Measurements from ENCODE around the gene LRRC4C. TPM values are rescaled to one million over a fixed set of nuclear protein-coding genes. Genes with fewer than 3 reads are reported as not detected.
A peak's percentile ranks its signal among the peaks of the same experiment; 100 is the strongest.

The LRRC4C gene
- total RNA-seq, 1 donor from 2014 or later, result 5.5 TPM

- Mint-ChIP-seq H3K27ac (ENCODE audit: unreplicated experiment) (no peak overlapping the region), H3K9me3 (peaks cover 4% of the 10 kb centered on the region), H3K4me1 (no peaks in the 10 kb centered on the region), H3K4me3 (no peak overlapping the region), H3K27me3 (ENCODE audit: low read depth) (no peaks in the 10 kb centered on the region), H3K36me3 (ENCODE audit: low read depth) (no peaks in the 10 kb centered on the region)
- no peak for DNase-seq (ENCODE audit: low read depth, low spot score)
- TF ChIP-seq, protein P1, sequence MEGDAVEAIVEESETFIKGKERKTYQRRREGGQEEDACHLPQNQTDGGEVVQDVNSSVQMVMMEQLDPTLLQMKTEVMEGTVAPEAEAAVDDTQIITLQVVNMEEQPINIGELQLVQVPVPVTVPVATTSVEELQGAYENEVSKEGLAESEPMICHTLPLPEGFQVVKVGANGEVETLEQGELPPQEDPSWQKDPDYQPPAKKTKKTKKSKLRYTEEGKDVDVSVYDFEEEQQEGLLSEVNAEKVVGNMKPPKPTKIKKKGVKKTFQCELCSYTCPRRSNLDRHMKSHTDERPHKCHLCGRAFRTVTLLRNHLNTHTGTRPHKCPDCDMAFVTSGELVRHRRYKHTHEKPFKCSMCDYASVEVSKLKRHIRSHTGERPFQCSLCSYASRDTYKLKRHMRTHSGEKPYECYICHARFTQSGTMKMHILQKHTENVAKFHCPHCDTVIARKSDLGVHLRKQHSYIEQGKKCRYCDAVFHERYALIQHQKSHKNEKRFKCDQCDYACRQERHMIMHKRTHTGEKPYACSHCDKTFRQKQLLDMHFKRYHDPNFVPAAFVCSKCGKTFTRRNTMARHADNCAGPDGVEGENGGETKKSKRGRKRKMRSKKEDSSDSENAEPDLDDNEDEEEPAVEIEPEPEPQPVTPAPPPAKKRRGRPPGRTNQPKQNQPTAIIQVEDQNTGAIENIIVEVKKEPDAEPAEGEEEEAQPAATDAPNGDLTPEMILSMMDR (conservative IDR thresholded peaks at IDR 0.05), result no peak
These were observed 1120.7 kb downstream of the LRRC4C start for GRCh38 chr11:40338739-40339138.

DNA sequence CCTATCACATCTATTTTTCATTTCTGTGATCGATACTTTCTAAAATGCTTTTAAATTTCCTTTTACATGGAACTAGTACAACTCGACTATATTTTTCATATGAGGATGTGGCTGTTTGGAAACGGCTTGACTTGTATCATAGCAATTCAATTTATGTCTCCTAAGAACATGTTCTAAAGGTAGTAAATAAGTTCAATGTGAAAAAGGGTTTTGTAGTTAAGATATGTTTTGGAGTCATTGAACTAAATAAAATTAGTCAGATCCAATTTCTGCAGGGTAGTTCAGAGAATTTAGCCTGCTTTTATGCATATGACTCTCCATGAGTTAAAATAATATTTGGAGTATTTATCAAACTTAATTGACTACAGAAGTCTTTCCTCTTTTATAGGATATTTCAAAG, 1121.4 kb downstream of the LRRC4C start:
- no peaks in the 10 kb centered on the region for H3K4me1 Mint-ChIP-seq
- TF ChIP-seq, protein P1 (conservative IDR thresholded peaks at IDR 0.05), result no peak

DNA sequence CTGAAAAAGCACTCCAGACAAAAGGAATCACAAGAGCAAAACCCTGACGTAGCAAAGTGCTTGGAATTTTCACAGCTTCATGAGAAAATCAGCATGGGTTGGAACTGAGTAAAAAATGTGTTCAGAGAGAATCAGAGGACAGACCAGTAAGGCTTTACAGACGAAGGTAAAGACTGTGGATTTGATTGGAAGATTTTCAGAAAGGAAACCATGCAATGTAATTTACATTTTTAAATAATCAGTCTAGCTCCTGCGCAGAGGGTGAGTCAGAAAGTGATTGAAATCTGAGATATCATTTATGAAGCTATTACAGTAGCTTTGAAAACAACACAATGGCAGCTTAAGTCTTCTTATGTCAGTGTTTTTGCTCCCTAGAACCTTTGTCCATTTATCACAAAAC, 1122.3 kb downstream of the LRRC4C start:
- no peaks in the 10 kb centered on the region for H3K27me3 Mint-ChIP-seq (ENCODE audit: low read depth)
- H3K9me3 Mint-ChIP-seq, result peaks cover 4% of the 10 kb centered on the region
- peak overlapping the region; percentile 54 for H3K27ac Mint-ChIP-seq (ENCODE audit: unreplicated experiment)
- TF ChIP-seq, protein P1 (conservative IDR thresholded peaks at IDR 0.05), result no peak
- H3K4me3 Mint-ChIP-seq, result no peak overlapping the region
- no peak for DNase-seq (ENCODE audit: low read depth, low spot score)
- H3K4me1 Mint-ChIP-seq, result no peaks in the 10 kb centered on the region
- H3K36me3 Mint-ChIP-seq (ENCODE audit: low read depth), result no peaks in the 10 kb centered on the region

More for the DNA sequence above, 1121.4 kb downstream of the LRRC4C start:
- no peak overlapping the region for H3K4me3 Mint-ChIP-seq
- no peak for DNase-seq (ENCODE audit: low read depth, low spot score)
- no peaks in the 10 kb centered on the region for H3K36me3 Mint-ChIP-seq (ENCODE audit: low read depth)
- no peaks in the 10 kb centered on the region for H3K27me3 Mint-ChIP-seq (ENCODE audit: low read depth)
- H3K27ac Mint-ChIP-seq (ENCODE audit: unreplicated experiment), result no peak overlapping the region
- H3K9me3 Mint-ChIP-seq, result peaks cover 4% of the 10 kb centered on the region

GRCh38 chr11:40328890-40329614, 1130.4 kb downstream of the LRRC4C start:
- peaks cover 4% of the 10 kb centered on the region for H3K4me1 Mint-ChIP-seq
- H3K36me3 Mint-ChIP-seq (ENCODE audit: low read depth), result no peaks in the 10 kb centered on the region
- TF ChIP-seq, protein P1 (conservative IDR thresholded peaks at IDR 0.05), result no peak
- no peaks in the 10 kb centered on the region for H3K27me3 Mint-ChIP-seq (ENCODE audit: low read depth)
- peaks cover 3% of the 10 kb centered on the region for H3K9me3 Mint-ChIP-seq
- no peak overlapping the region for H3K27ac Mint-ChIP-seq (ENCODE audit: unreplicated experiment)
- no peak overlapping the region for H3K4me3 Mint-ChIP-seq
- no peak for DNase-seq (ENCODE audit: low read depth, low spot score)

GRCh38 chr11:40323241-40323640, 1136.2 kb downstream of the LRRC4C start:
- Mint-ChIP-seq H3K27ac (ENCODE audit: unreplicated experiment) (no peak overlapping the region), H3K9me3 (no peaks in the 10 kb centered on the region), H3K4me1 (no peaks in the 10 kb centered on the region), H3K4me3 (no peak overlapping the region), H3K36me3 (ENCODE audit: low read depth) (no peaks in the 10 kb centered on the region), H3K27me3 (ENCODE audit: low read depth) (no peaks in the 10 kb centered on the region)
- TF ChIP-seq, protein P1 (conservative IDR thresholded peaks at IDR 0.05), result no peak
- DNase-seq (ENCODE audit: low read depth, low spot score), result no peak

Data from neural crest cell (in vitro differentiated cells).